Midbrain (tissue), 1 donor: ENCODE data around the gene TXNL4A.

Experiments used
- DNase-seq: peaks from one replicate; lab custom pipeline; 2025; lab: John Stamatoyannopoulos, UW

TXNL4A gene

DNA sequence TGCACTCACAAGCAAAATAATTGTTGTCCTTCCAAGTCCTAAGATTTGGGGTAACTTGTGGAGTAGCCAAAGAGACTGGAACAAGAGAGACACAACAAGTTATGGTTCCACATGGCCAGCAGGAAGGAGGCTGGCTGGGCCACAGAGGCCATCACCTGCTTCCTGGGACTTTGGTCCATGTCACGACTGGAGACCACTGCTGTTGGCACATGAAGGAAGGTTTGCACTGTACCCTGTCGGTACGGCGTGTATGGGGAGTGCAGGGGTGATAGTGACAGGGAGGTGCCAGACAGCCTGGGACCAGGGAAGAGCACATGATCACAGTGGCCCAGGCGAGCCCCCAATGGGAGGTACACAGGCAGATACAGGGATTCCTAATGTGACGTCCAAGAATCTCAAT is 52.4 kb downstream of the TXNL4A start:
- DNase-seq: no peak

DNA sequence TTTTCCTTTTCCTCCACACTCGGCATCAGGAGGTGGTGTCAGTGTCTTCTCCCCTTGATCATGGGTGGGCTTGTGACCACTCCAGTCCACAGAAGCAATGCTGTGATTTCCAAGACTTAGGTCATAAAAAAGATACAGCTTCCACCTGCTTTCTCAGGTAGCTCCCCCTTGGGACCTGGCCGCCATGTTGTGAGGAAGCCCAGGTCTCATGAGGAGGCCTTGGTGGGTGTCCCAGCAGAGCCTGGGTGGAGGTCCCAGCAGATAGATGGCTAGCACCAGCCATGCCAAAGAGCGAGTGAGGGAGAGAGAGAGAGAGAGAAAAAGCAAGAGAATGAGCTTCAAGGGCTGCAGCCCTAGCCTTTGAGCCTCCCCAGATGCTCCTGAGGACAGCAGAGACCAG is 52.9 kb downstream of the TXNL4A start:
- DNase-seq: no peak

DNA sequence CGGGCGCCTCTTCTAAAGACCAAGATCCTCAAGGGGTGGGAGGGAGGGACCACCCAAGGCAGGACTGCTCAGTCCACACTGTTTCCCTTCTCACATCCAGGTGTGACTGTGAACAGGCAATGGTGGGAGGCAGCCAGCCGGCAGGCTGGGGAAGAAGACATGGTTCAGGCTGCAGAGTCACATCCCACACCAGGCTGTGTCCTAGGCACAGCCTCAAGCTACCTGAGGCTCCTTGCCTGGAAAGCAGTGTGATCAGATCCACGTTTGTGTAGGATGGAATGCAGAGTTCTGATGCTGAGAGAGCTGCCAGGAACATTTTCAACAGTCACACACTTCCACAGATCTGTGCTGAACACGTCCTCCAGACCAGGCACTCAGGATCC is 53.3 kb downstream of the TXNL4A start:
- no peak for DNase-seq

DNA sequence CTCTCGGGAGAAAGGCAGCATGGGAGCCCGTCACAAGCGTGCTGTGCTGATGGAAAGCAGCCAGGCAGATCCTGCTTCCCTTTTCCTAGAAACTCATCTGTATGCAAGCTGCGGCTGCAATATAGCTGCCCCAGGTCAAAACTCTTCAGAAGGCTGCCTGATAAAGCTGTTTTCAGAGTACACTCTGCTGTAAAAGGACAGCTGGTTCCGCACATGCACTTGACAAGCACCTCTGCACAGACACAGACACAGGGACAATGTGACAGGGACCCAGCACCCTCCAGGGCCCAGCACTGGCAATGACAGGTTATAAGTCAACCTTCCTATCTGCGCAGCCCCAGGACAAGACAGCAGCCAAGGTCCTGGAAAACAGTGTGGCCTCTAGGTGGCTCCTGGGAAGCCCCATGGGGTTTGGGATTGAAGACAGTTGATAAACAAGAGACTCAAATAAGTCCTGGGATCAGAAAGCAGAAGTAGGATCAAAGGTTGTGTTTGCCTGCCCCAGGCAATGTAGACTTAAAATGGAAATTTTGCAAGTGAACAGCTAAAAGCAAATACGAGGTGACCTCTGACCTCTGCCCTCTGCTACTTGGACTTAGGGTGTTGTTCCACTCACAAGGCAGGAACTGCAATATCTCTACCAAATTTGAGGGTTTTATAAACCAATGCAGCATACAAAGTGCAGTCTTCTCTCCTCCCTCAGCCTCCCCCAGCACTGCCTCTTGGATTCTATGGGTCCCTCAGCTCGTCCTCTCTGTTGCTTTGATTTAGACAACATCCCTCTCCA is 53.9 kb downstream of the TXNL4A start:
- no peak for DNase-seq

DNA sequence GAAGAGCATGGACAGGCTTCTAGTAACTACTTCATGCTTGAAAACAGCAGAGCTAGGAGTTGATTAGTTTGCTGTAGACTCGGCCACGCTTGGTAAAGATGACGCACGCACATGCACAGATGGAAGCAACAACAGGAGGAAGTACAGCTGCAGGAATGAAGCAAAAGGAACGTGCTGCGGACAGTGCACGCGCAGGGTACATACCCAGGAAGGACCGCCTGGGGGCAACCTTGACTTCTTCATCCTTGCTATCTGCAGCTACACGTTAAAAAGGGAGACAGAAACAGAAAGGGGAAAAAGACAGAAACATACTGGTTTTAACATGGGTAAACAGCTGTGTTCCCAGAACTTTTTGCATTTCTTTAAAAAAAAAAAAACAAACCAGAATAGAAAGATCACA is 54.6 kb downstream of the TXNL4A start:
- DNase-seq: no peak

DNA sequence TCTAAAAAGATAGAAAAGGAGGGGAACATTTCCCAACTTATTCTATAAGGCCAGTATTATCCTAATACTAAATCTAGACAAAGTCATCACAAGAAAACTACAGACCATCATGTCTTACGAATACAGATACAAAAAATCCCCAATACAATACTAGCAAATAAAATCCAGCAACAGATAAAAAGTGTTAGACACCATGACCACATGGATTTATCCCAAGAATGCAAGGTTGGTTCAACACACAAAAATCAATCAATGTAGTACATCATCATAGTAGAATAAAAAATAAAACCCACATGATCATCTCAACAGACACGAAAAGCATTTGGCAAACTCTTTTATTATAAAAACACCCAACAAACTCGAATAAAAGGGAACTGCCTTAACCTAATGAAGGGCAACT is 55.5 kb downstream of the TXNL4A start:
- no peak for DNase-seq

DNA sequence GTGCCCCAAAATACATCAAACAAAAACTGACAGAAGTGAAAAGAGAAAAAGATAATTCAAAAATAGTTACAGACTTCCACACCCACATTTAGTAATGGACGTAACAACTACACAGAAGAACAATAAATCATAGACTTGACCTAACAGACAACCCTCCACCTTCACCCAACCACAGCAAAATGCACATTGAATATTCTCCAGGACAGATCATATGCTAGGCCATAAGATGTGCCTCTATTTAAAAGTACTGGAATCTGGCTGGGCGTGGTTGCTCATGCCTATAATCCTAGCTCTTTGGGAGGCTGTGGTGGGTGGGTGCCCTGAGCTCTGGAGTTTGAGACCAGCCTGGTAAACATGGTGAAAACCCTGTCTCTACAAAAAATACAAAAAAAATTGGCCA is 56.9 kb downstream of the TXNL4A start:
- no peak for DNase-seq

DNA sequence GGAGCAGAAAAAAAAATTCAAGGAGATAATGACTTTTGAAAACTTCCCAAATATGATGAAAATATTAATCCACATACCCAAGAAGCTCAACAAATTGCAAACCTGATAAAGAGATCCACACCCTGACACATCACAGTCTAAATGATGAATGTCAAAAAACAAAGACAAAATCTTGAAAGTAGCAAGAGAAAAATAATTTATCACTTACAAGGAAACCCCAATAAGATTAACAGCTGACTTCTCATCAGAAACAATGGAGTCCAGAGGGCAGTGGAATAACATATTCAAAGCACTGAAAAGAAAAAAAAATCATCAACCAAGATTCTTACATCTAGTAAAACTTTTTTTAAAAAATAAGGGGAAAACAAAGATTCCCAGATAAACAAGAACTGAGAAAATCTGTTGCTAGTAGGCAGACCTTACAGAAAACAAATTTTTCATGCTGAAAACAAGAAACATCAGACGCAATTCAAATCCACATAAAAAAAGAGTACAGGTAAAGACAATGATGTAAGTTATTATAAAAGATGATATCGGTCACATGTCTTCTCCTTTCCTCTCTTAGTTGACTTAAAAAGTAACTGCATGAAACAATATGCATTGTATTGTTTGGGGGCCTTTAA is 58.2 kb downstream of the TXNL4A start:
- DNase-seq: no peak

DNA sequence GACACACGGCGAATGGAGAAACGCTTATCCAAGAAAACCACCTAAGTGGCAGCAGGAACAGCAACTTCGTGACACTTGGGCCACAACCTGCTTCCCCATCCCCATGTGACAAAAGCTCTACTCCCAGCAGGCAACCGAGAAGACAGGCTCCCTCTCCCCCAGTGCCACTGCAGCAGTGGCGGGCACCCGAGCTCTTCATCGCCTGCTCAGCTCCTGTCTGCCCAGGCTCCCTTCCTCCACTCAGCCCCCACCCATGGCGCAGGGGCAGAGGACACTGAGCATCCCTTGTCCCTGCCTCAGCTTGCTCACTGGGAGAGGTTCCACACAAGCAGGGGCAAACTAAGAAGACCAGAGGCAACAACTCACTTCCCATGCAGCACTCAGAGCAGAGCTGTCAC is 59.8 kb downstream of the TXNL4A start:
- DNase-seq: no peak

DNA sequence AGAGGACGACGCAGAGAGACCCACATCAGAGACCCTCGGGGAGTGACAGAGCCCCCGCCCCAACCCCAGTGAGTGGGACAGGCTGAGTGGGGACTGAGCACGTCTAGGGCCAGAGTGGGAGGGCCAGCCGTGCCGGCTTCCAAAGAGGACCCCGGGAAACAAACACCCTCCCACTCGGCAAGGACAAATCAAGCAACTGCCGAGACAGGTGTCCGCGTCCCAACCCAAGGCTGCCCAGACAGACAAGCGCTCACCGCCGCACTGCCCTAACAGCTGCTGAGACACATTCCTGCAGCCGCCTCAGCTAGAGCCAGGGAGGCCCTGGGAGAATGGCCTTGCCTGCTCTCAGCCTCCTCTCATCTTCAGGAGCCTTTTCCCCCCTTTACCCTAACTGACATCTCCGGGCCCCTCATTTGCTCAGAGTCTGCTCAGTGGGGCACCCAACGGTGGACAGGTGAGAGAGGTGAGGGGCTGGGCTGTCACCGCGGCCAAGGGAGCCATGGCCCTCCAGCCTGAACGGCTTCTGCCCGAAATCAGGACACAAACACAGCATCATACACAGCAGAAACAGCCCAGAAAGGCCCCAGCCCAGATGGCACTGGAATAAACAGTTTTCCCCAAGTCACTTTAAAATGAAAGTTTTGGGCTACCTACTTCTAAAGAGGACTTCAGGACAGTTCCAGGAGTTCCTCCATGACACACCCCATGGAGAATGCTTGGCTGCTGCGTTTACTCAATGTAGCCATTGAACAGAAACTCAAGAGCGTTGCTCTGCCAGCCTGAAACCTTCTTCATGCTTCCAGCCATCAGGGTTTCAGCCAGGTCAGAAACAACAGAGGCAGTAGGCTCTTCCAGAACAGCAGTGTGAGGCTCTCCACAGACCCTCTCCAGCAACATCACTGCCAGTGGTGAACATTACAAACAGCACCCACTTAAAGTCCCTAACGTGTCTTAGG is 60.5 kb downstream of the TXNL4A start:
- DNase-seq: no peak

DNA sequence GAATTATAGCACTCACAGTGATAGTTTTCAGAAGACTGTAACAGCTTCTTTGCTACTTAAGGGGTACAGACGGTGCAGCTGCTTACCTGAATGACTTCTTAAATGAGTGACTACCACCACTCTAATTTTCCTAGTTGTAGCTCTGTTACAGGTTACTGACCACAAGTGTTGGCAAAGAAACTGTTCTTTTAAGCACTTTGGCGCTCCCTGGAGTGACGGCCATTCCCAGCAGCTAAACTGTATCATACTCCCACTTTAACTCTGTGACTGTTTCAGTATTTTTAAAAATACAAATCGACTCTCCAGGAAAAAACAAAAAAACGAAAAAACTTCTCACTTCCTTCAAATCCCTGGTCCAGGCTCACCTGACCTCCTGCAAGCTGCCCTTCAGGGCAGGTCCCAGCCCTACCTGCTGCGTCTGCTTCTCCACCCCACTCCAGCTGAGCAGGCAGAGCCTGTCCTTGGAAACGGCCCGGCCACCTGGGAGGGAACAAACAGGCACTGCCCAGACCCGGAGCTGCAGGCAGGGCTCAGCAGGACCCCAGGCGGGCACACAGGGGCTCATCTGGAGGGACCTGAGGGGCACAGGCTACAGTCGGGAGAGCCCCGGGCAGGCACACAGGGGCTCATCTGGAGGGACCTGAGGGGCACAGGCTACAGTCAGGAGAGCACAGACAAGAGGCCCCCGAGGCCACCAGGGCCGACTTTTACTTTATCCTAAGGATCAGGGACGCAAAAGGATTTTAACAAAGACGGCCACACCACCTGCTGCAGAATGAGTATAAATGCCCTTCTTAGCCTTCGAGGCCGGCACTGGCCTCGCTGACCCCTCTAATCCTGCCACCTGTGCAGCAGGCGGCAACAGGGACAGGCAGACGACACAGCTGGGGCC is 61.4 kb downstream of the TXNL4A start:
- DNase-seq: no peak

DNA sequence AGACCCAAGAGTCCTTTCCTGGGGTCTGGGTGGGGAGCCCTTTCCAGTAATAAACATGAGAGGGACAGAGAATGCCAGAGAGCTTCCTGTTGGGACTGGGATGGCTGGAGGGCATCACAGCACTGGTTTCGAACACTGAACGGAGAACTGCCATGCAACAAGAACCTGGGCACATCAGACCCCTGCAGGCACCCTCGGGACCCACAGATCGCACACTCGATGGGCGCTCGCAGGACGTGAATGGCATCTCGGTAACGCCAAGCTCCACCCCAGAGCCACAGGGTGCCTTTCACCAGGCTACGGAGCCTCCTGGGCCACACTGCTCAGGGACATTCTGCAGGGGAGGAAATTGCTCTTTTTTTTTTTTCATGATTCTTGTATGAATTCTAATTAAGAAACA is 62.1 kb downstream of the TXNL4A start:
- DNase-seq: no peak

DNA sequence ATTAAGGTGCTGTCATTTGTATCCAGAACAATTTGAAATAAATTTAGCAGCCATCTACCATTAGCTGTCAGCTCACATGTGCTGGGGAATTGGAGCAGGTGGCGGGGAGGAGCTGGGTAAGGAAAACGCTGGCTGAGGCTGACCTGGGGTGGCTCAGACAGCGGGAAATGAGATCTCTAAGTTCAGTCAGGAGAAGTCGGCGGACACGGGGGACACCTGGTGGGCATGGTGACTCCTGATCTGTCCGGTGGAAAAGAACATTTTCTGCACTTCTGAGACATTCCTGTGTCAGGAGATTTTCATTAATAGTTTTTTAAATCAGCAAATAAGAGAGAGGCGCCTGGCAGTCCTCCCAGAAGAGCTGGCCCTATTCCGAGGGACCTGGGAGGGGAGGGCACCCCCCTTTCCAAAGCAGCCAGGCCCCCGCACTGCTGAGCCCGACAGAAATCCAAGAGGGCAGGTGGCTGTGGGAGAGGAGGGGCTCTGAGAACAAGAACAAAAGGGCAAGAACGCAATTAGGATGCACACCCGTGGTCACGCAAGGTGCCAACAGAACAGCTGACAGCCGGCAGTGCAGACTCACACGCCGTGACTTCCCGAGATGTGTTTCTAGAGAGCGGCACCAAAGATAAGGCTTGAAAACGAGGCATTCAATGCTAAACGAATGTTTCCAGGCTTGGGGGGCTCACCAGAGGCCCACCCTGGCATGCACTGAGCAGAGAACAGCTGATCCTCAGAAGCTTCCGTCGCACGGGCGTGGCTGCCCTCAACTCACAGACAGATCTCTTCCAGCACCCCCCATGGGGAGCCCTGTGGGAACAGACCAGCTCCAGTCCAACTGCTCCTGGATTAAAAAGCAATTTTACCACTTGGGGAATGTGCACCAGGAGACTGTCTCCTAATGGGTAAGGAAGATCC is 63.3 kb downstream of the TXNL4A start:
- DNase-seq: peak; percentile 68

DNA sequence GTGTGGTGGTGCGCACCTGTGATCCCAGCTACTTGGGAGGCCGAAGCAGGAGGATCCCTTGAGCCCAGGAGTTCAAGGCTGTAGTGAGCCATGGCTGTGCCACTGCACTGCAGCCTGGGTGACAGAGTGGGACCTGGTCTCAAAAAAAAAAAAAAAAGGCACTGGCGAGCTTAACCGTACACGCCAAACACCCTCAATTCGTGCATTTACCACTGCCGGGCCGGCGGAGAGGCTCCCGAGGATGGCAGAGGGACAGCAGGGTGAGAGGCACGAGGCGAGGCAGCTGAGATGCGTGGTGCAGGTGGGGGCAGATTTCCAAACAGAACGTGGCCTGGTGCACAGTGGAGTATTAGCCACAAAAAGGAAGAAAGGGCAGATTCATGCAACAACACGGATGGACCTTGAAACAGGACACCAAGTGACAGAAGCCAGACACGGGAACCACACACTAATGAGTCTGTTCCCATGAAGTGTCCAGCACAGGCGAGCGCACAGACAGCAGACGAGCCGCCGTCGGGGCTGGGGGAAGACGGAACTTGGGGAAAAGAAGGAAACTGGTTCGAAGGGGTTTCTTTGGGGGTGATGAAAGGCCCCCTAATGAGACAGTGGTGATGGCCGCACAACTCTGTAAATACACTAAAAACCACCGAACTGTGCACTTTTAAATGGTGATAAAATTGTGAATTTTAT is 64.3 kb downstream of the TXNL4A start:
- DNase-seq: no peak

DNA sequence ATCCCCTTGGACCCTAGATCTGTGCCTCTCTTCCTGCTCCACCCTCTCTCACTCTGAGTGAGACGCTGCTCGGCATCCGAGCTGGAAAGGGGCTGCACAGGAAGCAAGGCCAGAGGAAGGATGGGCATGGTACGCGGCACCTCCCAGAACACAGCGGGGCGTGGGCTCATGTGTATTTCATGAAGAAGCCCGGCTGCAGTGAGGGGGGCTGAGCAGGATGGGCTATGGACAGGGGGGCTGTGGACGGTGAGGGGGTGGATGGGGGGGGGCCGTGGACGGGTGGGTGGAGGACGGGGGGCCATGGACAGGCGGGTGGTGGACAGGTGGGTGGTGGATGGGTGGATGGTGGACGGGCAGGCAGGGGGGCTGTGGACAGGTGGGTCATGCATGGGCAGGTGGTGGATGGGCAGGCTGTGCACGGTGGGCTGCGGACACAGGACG is 65.4 kb downstream of the TXNL4A start:
- DNase-seq: no peak

DNA sequence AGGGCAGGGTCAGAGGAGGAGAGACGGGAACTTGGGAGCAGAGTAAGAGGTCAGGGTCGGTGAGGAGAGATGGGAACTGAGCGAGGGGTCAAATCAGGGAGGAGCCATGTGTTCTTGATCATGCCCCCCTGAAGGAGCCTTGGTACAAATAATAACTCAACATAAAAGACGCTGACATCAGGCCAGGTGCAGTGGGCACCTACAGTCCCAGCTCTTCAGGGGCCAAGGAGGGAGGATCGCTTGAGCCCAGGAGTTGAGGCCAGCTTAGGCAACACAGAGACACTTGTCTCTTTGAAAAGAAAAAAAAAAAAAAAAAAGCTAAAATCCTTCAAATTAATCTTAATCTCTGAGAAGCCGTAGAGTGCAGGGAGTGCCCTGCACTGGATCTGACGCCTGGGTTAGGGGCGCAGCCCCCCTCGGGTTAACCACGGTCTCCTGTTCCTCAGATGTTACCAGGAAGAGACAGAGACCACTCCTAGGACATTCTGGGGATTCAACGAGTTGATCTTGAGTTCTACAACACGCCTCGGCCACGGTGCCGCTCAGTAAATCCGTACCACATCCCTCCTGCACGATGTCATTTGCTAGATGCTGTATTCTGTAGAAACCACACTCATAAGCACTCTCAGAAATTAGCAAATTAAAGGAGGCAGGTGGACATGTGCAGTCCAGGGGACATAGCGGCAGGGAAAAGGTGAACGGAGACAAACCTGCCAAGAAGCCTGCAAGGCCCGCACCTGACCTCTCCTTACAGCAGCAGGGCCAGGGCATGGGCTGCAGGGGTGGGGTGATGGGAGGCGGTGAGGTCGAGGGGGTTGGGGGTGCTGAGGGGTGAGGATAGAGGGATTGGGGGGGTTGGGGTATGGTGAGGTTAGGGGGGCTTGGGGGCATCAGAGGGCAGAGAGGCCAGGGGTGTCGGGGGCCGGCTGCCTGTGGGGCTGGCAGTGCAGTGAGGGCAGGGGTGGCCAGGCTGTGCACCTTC is 66.1 kb downstream of the TXNL4A start:
- DNase-seq: no peak
